ENCODE results near the gene PCSK2. TPM values are rescaled to one million over a fixed set of nuclear protein-coding genes. Genes with fewer than 3 reads are reported as not detected.

PCSK2 gene
- total RNA-seq, 4 donors from 2014 or later: under 0.01 to 0.18 (median 0.18) TPM; not detected in 1

GRCh38 chr20:17227669-17228623, 1.1 kb downstream of the PCSK2 start:
- Histone ChIP-seq H3K4me1 (peaks cover 0 to 33% (median 6%) of the 10 kb centered on the region in 3 donors), H3K27me3 (peaks cover 0 to 73% (median 7%) of the 10 kb centered on the region in 4 donors), H3K4me3 (peak overlapping the region in 1 of 4 donors; percentile 20), H3K27ac (no peak overlapping the region), H3K9me3 (no peaks in the 10 kb centered on the region), H3K36me3 (no peaks in the 10 kb centered on the region)
- intact Hi-C loops (cut with DNase I): no loop called here
- no peak for DNase-seq
- 0 to 5% methylated on average over 8 of the region's 35 CpGs for WGBS, 2 donors
- TF ChIP-seq CTCF (IDR thresholded peaks at IDR 0.05) (no peak), POLR2A (IDR thresholded peaks at IDR 0.05) (no peak)

- H3K9me3 ChIP-seq: no peaks in the 10 kb centered on the region
- peaks cover 0 to 66% (median 7%) of the 10 kb centered on the region in 4 donors for H3K27me3 ChIP-seq
- no peak overlapping the region for H3K27ac ChIP-seq
- intact Hi-C loops (cut with DNase I): no loop called here
- DNase-seq: no peak
- no peak for TF ChIP-seq CTCF (IDR thresholded peaks at IDR 0.05)
- no peak overlapping the region for H3K4me3 ChIP-seq
- H3K36me3 ChIP-seq: no peaks in the 10 kb centered on the region
- H3K4me1 ChIP-seq: peaks cover 0 to 33% (median 6%) of the 10 kb centered on the region in 3 donors
- 6% methylated on average over 15 to 16 of the region's 25 CpGs for WGBS, 2 donors
These were observed 1.8 kb downstream of the PCSK2 start for GRCh38 chr20:17228624-17229061.

- Histone ChIP-seq H3K4me3 (no peak overlapping the region), H3K4me1 (peaks cover 0 to 33% (median 6%) of the 10 kb centered on the region in 3 donors), H3K9me3 (no peaks in the 10 kb centered on the region), H3K36me3 (no peaks in the 10 kb centered on the region), H3K27ac (no peak overlapping the region), H3K27me3 (peaks cover 0 to 60% (median 7%) of the 10 kb centered on the region in 4 donors)
- intact Hi-C loops (cut with DNase I): no loop called here
- no peak for DNase-seq
- TF ChIP-seq POLR2A (IDR thresholded peaks at IDR 0.05) (no peak), CTCF (IDR thresholded peaks at IDR 0.05) (no peak)
- 46 to 71% methylated on average over 1 of the region's 1 CpG for WGBS, 2 donors
These were observed 2.4 kb downstream of the PCSK2 start for GRCh38 chr20:17229256-17229655.

- WGBS, 2 donors: 64 to 78% methylated on average over 4 of the region's 4 CpGs
- TF ChIP-seq POLR2A (IDR thresholded peaks at IDR 0.05): no peak
- no peak for TF ChIP-seq CTCF (IDR thresholded peaks at IDR 0.05)
- Histone ChIP-seq H3K27me3 (peaks cover 0 to 16% (median 0%) of the 10 kb centered on the region in 4 donors), H3K4me3 (no peak overlapping the region), H3K36me3 (no peaks in the 10 kb centered on the region), H3K9me3 (no peaks in the 10 kb centered on the region), H3K27ac (no peak overlapping the region), H3K4me1 (peaks cover 0 to 3% (median 0%) of the 10 kb centered on the region in 3 donors)
- no peak for DNase-seq
- intact Hi-C loops (cut with DNase I): no loop called here
These were observed 6.8 kb downstream of the PCSK2 start for GRCh38 chr20:17233626-17234025.

GRCh38 chr20:17236766-17237165, 9.9 kb downstream of the PCSK2 start:
- Histone ChIP-seq H3K4me1 (no peaks in the 10 kb centered on the region), H3K4me3 (no peak overlapping the region), H3K36me3 (no peaks in the 10 kb centered on the region), H3K27ac (no peak overlapping the region), H3K9me3 (no peaks in the 10 kb centered on the region), H3K27me3 (no peaks in the 10 kb centered on the region)
- DNase-seq: no peak
- intact Hi-C loops (cut with DNase I): no loop called here
- TF ChIP-seq POLR2A (IDR thresholded peaks at IDR 0.05): no peak

All from esophagus squamous epithelium (tissue), 5 donors.